CD4-positive, CD25-positive, alpha-beta regulatory T cell (primary cell): Measurements from ENCODE around the gene TLL2. TPM values are rescaled to one million over a fixed set of nuclear protein-coding genes. Genes with fewer than 3 reads are reported as not detected.
A peak's percentile ranks its signal among the peaks of the same experiment; 100 is the strongest.

Experiments used
- ATAC-seq, 2 donors: fragments of 150-1000 bp; cut with Tn5 transposase; one replicate each; pipeline ENCODE4 v1.10.0; 2021; ENCODE audit warnings: low read depth in 2 of 2, moderate number of reproducible peaks in 2 of 2, moderate library complexity in 1 of 2
- DNase-seq, 3 donors: peaks; one replicate each; pipeline versions ENCODE4 v3.0.0 to v3.0.0-alpha.2; 2012 to 2022; ENCODE audit warnings: mixed read lengths in 1 of 3
- H3K27ac ChIP-seq: one replicate; pipeline ENCODE4 v1.7.0; 2013; ENCODE audit warnings: mild to moderate bottlenecking, low read length; ENCODE audit not compliant: insufficient read depth, poor library complexity, severe bottlenecking
- H3K27me3 ChIP-seq: one replicate; pipeline ENCODE4 v1.7.0; 2013; ENCODE audit warnings: low read length; ENCODE audit not compliant: control insufficient read depth, insufficient read depth
- H3K36me3 ChIP-seq: one replicate; pipeline ENCODE4 v1.7.0; 2013; ENCODE audit warnings: mild to moderate bottlenecking, low read length, moderate library complexity; ENCODE audit not compliant: control insufficient read depth, insufficient read depth
- H3K4me1 ChIP-seq: 2 replicates; pipeline ENCODE4 v1.7.0; 2013; ENCODE audit warnings: mild to moderate bottlenecking, low read length; ENCODE audit not compliant: insufficient read depth, control insufficient read depth, poor library complexity, severe bottlenecking
- H3K4me3 ChIP-seq: one replicate; pipeline ENCODE4 v1.7.0; 2013; ENCODE audit warnings: low read depth, mild to moderate bottlenecking, low read length, moderate library complexity
- H3K9me3 ChIP-seq, 2 experiments: 1 replicate in 1 of 2; 2 replicates in 1 of 2; pipeline ENCODE4 v1.7.0; 2013; ENCODE audit warnings: low read length in 2 of 2, mild to moderate bottlenecking in 1 of 2, moderate library complexity in 1 of 2; ENCODE audit not compliant: control insufficient read depth in 2 of 2
- H3K27ac Mint-ChIP-seq, 3 donors: one replicate each; pipeline ENCODE4 v1.8.0; 2020 to 2022; ENCODE audit warnings: mild to moderate bottlenecking in 3 of 3, mixed read lengths in 3 of 3, moderate library complexity in 2 of 3
- H3K27me3 Mint-ChIP-seq: one replicate; pipeline ENCODE4 v1.8.0; 2022; ENCODE audit warnings: mild to moderate bottlenecking, mixed read lengths
- H3K36me3 Mint-ChIP-seq: one replicate; pipeline ENCODE4 v1.8.0; 2020; ENCODE audit warnings: mixed read lengths
- H3K4me1 Mint-ChIP-seq, 4 donors: one replicate each; pipeline ENCODE4 v1.8.0; 2020 to 2022; ENCODE audit warnings: mixed read lengths in 4 of 4, mild to moderate bottlenecking in 1 of 4
- H3K4me3 Mint-ChIP-seq, 4 donors: one replicate each; pipeline ENCODE4 v1.8.0; 2020 to 2022; ENCODE audit warnings: mild to moderate bottlenecking in 4 of 4, mixed read lengths in 4 of 4, moderate library complexity in 3 of 4
- H3K9me3 Mint-ChIP-seq, 7 donors: one replicate each; pipeline ENCODE4 v1.8.0; 2020 to 2022; ENCODE audit warnings: mixed read lengths in 7 of 7, mild to moderate bottlenecking in 3 of 7, moderate library complexity in 2 of 7
- polyA plus RNA-seq, 4 donors: library from polyadenylated mRNA; unstranded; fragments of 300-500 nt; fragmentation: Illumina TruSeq; gene quantifications; one replicate each; pipeline ENCODE4 v1.2.3, GENCODE V29; 2021
- total RNA-seq: library from RNA; stranded (reverse); gene quantifications from one replicate; pipeline ENCODE4 v1.2.3, GENCODE V29; 2022

The TLL2 gene
- total and polyA plus RNA-seq, 5 donors from 2014 or later, result not detected

DNA sequence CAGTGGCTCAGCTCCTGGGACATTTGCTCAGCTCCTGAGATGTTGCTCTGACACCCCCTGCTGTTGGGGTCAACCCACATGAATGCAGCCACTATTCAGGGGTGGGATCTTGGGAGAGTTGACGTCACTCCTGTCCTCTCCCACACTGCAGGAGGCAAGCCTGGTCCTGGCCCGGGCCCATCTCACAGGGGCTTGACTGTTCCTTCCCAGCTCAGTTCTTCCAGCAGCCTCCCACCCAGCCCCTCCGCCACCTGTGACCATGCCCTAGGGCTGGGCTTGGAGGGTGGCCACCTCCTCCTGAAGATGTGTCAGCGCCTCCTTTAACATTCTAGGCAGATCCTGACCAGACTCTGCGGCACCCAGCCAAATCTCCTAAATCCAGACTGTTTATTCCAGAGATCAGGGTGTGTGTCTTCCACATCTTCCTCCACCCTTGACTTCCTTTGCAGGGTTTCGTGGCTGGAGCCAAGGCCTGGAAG, 135.9 kb downstream of the TLL2 start:
- Mint-ChIP-seq H3K4me3 (no peak overlapping the region), H3K36me3 (no peaks in the 10 kb centered on the region), H3K27me3 (peaks cover 31% of the 10 kb centered on the region), H3K4me1 (peaks cover 0 to 17% (median 10%) of the 10 kb centered on the region in 4 donors), H3K9me3 (no peaks in the 10 kb centered on the region), H3K27ac (no peak overlapping the region)
- Histone ChIP-seq H3K4me1 (no peaks in the 10 kb centered on the region), H3K27ac (no peak overlapping the region), H3K9me3 (no peaks in the 10 kb centered on the region), H3K36me3 (no peaks in the 10 kb centered on the region), H3K4me3 (no peak overlapping the region), H3K27me3 (peaks cover 2% of the 10 kb centered on the region)
- DNase-seq (no peak), ATAC-seq (no peak)

DNA sequence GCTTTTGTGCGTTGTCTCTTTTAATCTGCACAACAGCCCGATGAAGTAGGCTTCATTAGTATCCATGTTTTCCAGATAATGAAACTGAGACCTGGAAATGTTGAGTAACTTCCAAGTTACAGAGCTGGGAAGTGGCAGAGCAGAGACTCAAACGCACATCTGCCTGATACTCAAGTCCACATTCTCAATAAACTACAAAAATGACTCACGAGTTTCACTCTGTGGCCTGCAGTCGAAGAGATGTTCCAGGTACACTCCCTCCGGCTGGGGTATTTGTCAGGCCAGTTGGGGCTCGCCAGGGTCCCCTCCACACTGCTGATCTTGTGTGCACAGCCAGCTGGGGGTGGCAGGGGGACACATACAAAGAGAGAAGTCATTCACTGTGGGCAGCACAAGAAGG, 137.2 kb downstream of the TLL2 start:
- no peaks in the 10 kb centered on the region for H3K4me1 ChIP-seq
- no peaks in the 10 kb centered on the region for H3K9me3 ChIP-seq
- ATAC-seq (no peak), DNase-seq (no peak)
- no peak overlapping the region for H3K4me3 ChIP-seq
- Mint-ChIP-seq H3K4me1 (peaks cover 0 to 17% (median 10%) of the 10 kb centered on the region in 4 donors), H3K36me3 (no peaks in the 10 kb centered on the region), H3K9me3 (no peaks in the 10 kb centered on the region), H3K27me3 (peaks cover 39% of the 10 kb centered on the region), H3K27ac (no peak overlapping the region), H3K4me3 (no peak overlapping the region)
- H3K36me3 ChIP-seq, result no peaks in the 10 kb centered on the region
- peaks cover 5% of the 10 kb centered on the region for H3K27me3 ChIP-seq
- no peak overlapping the region for H3K27ac ChIP-seq

DNA sequence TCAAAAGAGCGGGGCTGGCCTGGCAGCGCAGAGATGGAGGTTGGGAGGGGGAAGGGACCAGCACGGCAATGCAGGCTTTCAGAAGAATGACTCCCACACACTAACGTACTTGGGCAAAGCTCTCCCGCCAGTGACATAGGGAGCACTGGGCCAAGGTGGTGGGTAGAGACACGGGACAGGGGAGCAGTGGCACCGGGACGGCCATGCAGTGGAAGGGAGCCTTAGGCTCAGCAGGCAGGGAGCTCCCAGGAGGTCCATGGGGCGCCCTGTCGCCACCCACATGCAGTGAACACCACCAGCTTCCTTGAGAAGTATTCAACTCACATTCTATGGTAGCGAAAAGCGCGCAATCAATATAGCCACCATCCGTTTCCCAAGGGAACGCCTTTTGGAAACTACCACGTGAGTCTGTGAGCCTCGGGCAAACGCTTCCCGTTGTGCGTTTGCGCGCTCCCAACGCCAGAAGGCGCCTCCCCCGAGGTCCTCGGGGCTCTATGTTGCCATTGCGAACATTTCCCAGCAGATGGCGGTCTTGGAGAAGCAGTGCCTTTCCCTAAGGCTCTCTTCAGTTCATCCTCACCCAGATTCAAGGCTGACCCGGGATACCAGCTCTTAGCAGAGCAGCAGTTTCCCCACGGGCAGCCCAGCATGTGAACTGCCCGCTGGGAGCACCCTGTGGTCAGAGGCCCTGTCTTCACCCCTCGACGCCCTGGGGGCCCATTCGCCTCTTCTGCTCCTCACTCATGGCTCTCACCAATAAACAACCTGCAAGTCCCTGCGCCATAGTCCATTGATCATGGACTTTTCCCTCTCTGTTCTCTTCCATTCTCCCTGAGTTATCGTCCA, 138.5 kb downstream of the TLL2 start:
- Mint-ChIP-seq H3K27ac (peak overlapping the region in 1 of 3 donors; percentile 54), H3K9me3 (no peaks in the 10 kb centered on the region), H3K4me1 (peaks cover 0 to 17% (median 10%) of the 10 kb centered on the region in 4 donors), H3K27me3 (peaks cover 39% of the 10 kb centered on the region), H3K36me3 (no peaks in the 10 kb centered on the region), H3K4me3 (peak overlapping the region in 2 of 4 donors; percentile 72 to 85)
- ATAC-seq (peak; percentile 71 to 81), DNase-seq (peak; percentile 38 to 69 (median 55))
- no peaks in the 10 kb centered on the region for H3K36me3 ChIP-seq
- H3K4me3 ChIP-seq, result peak overlapping the region; percentile 67
- peaks cover 5% of the 10 kb centered on the region for H3K27me3 ChIP-seq
- H3K9me3 ChIP-seq, result no peaks in the 10 kb centered on the region
- no peaks in the 10 kb centered on the region for H3K4me1 ChIP-seq
- no peak overlapping the region for H3K27ac ChIP-seq

DNA sequence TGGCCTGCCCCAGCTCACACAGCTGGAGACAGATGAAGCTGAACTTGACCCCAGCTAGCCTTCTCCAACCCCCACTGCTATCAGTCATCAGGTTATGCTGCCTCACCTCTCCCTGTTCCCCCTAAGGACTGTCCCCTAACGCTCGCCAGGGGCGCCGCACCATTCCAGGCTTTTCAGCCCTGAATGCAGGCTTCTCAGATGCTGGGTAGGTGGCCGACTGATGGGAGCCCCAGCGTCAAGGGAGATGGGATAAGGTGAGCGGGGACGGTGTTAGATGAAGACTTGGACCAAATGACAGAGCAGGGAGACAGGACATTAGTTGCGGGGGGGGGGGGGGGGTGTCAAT, 139.1 kb downstream of the TLL2 start:
- Mint-ChIP-seq H3K4me3 (peak overlapping the region in 2 of 4 donors; percentile 72 to 85), H3K36me3 (no peaks in the 10 kb centered on the region), H3K27me3 (peaks cover 39% of the 10 kb centered on the region), H3K27ac (no peak overlapping the region), H3K9me3 (no peaks in the 10 kb centered on the region), H3K4me1 (peaks cover 0 to 17% (median 10%) of the 10 kb centered on the region in 4 donors)
- ATAC-seq (no peak), DNase-seq (no peak)
- H3K27me3 ChIP-seq, result peaks cover 5% of the 10 kb centered on the region
- no peaks in the 10 kb centered on the region for H3K4me1 ChIP-seq
- H3K4me3 ChIP-seq, result no peak overlapping the region
- H3K27ac ChIP-seq, result no peak overlapping the region
- H3K36me3 ChIP-seq, result no peaks in the 10 kb centered on the region
- no peaks in the 10 kb centered on the region for H3K9me3 ChIP-seq

DNA sequence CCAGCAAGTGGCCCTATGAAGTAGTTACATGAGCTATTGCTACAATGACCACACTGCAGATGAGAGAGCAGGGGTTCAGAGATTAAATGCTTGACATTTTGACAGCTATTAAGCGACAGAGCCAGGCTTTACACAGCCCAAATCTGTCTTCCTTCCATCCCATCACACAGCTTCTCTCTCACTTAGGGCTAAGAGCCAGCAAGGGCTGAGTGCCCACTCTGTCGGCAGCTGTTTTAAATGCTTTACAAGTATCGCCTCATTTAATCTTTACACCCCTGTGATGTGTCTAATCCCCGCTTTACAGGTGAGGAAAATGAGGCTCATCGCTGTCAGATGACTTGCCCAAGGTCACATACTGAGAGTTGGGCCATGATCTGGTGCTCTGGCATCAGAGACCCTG, 139.7 kb downstream of the TLL2 start:
- ATAC-seq (no peak), DNase-seq (no peak)
- H3K4me1 ChIP-seq, result no peaks in the 10 kb centered on the region
- no peaks in the 10 kb centered on the region for H3K36me3 ChIP-seq
- no peaks in the 10 kb centered on the region for H3K36me3 Mint-ChIP-seq
- H3K4me3 Mint-ChIP-seq, result peak overlapping the region in 1 of 4 donors; percentile 72
- peaks cover 5% of the 10 kb centered on the region for H3K27me3 ChIP-seq
- H3K9me3 Mint-ChIP-seq, result no peaks in the 10 kb centered on the region
- peaks cover 0 to 17% (median 10%) of the 10 kb centered on the region in 4 donors for H3K4me1 Mint-ChIP-seq
- H3K27me3 Mint-ChIP-seq, result peaks cover 39% of the 10 kb centered on the region
- no peak overlapping the region for H3K4me3 ChIP-seq
- H3K27ac Mint-ChIP-seq, result no peak overlapping the region
- H3K9me3 ChIP-seq, result no peaks in the 10 kb centered on the region
- H3K27ac ChIP-seq, result no peak overlapping the region

DNA sequence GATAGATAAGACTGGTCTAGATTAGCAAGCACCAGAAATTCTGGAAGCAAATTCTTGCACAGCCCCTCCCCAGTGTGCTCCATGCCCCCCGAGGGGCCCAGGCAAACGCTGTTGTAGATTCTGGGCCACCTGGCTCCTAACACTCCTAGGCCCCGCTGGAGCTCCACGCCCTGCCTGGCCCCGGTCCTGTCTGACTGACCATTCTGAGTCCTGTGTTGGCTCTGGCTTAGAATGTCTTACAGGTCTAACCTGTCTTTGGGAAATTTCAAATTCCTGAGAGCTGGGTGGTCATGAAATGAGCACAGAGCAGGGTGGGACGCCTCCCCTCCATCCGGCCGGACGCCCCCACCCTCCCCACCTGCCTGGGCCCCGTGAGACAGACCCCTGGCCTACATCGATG, 142.4 kb downstream of the TLL2 start:
- H3K4me1 Mint-ChIP-seq, result peaks cover 0 to 17% (median 10%) of the 10 kb centered on the region in 4 donors
- H3K27me3 Mint-ChIP-seq, result peaks cover 28% of the 10 kb centered on the region
- no peak for DNase-seq
- no peaks in the 10 kb centered on the region for H3K36me3 Mint-ChIP-seq
- Histone ChIP-seq H3K36me3 (no peaks in the 10 kb centered on the region), H3K9me3 (no peaks in the 10 kb centered on the region), H3K27me3 (peaks cover 5% of the 10 kb centered on the region), H3K4me1 (no peaks in the 10 kb centered on the region), H3K4me3 (no peak overlapping the region), H3K27ac (no peak overlapping the region)
- no peak for ATAC-seq
- no peaks in the 10 kb centered on the region for H3K9me3 Mint-ChIP-seq
- no peak overlapping the region for H3K4me3 Mint-ChIP-seq
- no peak overlapping the region for H3K27ac Mint-ChIP-seq

DNA sequence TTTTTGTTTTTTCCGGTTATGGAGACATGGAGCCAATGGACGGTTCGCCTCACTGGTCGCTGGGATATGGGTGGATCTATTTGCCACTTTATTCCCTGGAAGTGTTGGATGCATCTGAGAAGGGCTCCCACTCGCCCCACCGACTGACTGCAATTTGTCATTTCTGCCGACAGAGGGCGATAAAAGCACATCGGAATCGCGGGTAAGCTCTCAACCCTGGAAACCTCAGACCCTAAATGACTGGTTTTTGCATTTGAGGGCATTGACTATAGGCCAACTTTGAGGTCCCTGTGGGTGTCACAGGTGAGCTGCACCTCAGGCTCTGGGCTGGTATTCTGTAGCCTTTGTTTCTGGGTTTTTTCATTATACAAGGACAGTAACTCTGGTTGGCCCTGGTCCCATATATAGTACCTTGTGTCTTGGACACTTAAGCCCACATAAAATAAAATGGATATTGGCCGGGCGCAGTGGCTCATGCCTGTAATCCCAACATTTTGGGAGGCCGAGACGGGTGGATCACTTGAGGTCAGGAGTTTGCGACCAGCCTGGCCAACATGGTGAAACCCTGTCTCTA, 143.1 kb downstream of the TLL2 start:
- Histone ChIP-seq H3K9me3 (no peaks in the 10 kb centered on the region), H3K4me3 (no peak overlapping the region), H3K27me3 (peaks cover 5% of the 10 kb centered on the region), H3K27ac (no peak overlapping the region), H3K36me3 (no peaks in the 10 kb centered on the region), H3K4me1 (no peaks in the 10 kb centered on the region)
- DNase-seq (peak; percentile 13 to 45 (median 41)), ATAC-seq (peak in 1 of 2 donors; percentile 38)
- Mint-ChIP-seq H3K9me3 (no peaks in the 10 kb centered on the region), H3K4me1 (peaks cover 0 to 15% (median 9%) of the 10 kb centered on the region in 4 donors), H3K4me3 (no peak overlapping the region), H3K27me3 (peaks cover 32% of the 10 kb centered on the region), H3K27ac (no peak overlapping the region), H3K36me3 (no peaks in the 10 kb centered on the region)
